ENCODE data around the gene RYR2. TPM values are rescaled to one million over a fixed set of nuclear protein-coding genes. Genes with fewer than 3 reads are reported as not detected.

RYR2 gene
- total RNA-seq, 1 experiment from 2014 or later: 2.8 TPM

- Histone ChIP-seq H3K4me1 (ENCODE audit: insufficient read depth, low read length, poor library complexity, severe bottlenecking) (no peaks in the 10 kb centered on the region), H3K27ac (ENCODE audit: low read depth, low read length, poor library complexity, severe bottlenecking) (no peak overlapping the region), H3K27me3 (replicated peaks; ENCODE audit: insufficient read depth, low read depth, low read length, poor library complexity) (no peaks in the 10 kb centered on the region), H3K9me3 (ENCODE audit: low read depth, low read length, poor library complexity, severe bottlenecking) (no peaks in the 10 kb centered on the region), H3K4me3 (ENCODE audit: low read depth, low read length, poor library complexity, severe bottlenecking) (no peak overlapping the region), H3K36me3 (ENCODE audit: insufficient read depth, low read length, poor library complexity, severe bottlenecking) (no peaks in the 10 kb centered on the region)
- TF ChIP-seq EZH2 (IDR thresholded peaks at IDR 0.05; ENCODE audit: borderline replicate concordance, low read depth, low read length, poor library complexity, severe bottlenecking) (no peak), CTCF (conservative IDR thresholded peaks at IDR 0.05; ENCODE audit: low read depth, low read length) (no peak)
- intact Hi-C loops (cut with micrococcal nuclease; ENCODE audit: unreplicated experiment): loop anchor here (5.0 kb wide), 1 partner anchor 118 kb away; no protein-coding TSS in a partner anchor
- DNase-seq (ENCODE audit: low spot score): no peak
- ChIA-PET CTCF (no interaction called here), POLR2A (ENCODE audit: low non-redundant PET) (no interaction called here)
- no TSS peak for BruUV-seq (replicated peaks)
Observed at GRCh38 chr1:237795558-237795957, 753.6 kb downstream of the RYR2 start.

GRCh38 chr1:237799762-237800474 lies 757.9 kb downstream of the RYR2 start:
- no peak overlapping the region for H3K4me3 ChIP-seq (ENCODE audit: low read depth, low read length, poor library complexity, severe bottlenecking)
- intact Hi-C loops (cut with micrococcal nuclease; ENCODE audit: unreplicated experiment): loop anchor here (5.0 kb wide), 1 partner anchor 123 kb away; no protein-coding TSS in a partner anchor
- no TSS peak for BruUV-seq (replicated peaks)

GRCh38 chr1:237804516-237804915 lies 762.5 kb downstream of the RYR2 start:
- H3K27ac ChIP-seq (ENCODE audit: low read depth, low read length, poor library complexity, severe bottlenecking): no peak overlapping the region
- POLR2A ChIA-PET (ENCODE audit: low non-redundant PET): no interaction called here
- TF ChIP-seq CTCF (conservative IDR thresholded peaks at IDR 0.05; ENCODE audit: low read depth, low read length): no peak
- TF ChIP-seq EZH2 (IDR thresholded peaks at IDR 0.05; ENCODE audit: borderline replicate concordance, low read depth, low read length, poor library complexity, severe bottlenecking): no peak
- intact Hi-C loops (cut with micrococcal nuclease; ENCODE audit: unreplicated experiment): no loop called here
- H3K27me3 ChIP-seq (replicated peaks; ENCODE audit: insufficient read depth, low read depth, low read length, poor library complexity): no peaks in the 10 kb centered on the region
- H3K4me1 ChIP-seq (ENCODE audit: insufficient read depth, low read length, poor library complexity, severe bottlenecking): no peaks in the 10 kb centered on the region
- H3K9me3 ChIP-seq (ENCODE audit: low read depth, low read length, poor library complexity, severe bottlenecking): no peaks in the 10 kb centered on the region
- no peak overlapping the region for H3K4me3 ChIP-seq (ENCODE audit: low read depth, low read length, poor library complexity, severe bottlenecking)
- DNase-seq (ENCODE audit: low spot score): no peak
- CTCF ChIA-PET: no interaction called here
- H3K36me3 ChIP-seq (ENCODE audit: insufficient read depth, low read length, poor library complexity, severe bottlenecking): no peaks in the 10 kb centered on the region
- BruUV-seq (replicated peaks): no TSS peak

More at GRCh38 chr1:237799762-237800474, 757.9 kb downstream of the RYR2 start:
- POLR2A ChIA-PET (ENCODE audit: low non-redundant PET): no interaction called here
- TF ChIP-seq CTCF (conservative IDR thresholded peaks at IDR 0.05; ENCODE audit: low read depth, low read length): peak; percentile 65
- no peak for TF ChIP-seq EZH2 (IDR thresholded peaks at IDR 0.05; ENCODE audit: borderline replicate concordance, low read depth, low read length, poor library complexity, severe bottlenecking)
- CTCF ChIA-PET: no interaction called here
- Histone ChIP-seq H3K36me3 (ENCODE audit: insufficient read depth, low read length, poor library complexity, severe bottlenecking) (no peaks in the 10 kb centered on the region), H3K4me1 (ENCODE audit: insufficient read depth, low read length, poor library complexity, severe bottlenecking) (no peaks in the 10 kb centered on the region), H3K27ac (ENCODE audit: low read depth, low read length, poor library complexity, severe bottlenecking) (no peak overlapping the region), H3K9me3 (ENCODE audit: low read depth, low read length, poor library complexity, severe bottlenecking) (no peaks in the 10 kb centered on the region), H3K27me3 (replicated peaks; ENCODE audit: insufficient read depth, low read depth, low read length, poor library complexity) (no peaks in the 10 kb centered on the region)
- DNase-seq (ENCODE audit: low spot score): peak; percentile 76

Measured in A673 (cell line).